Activated CD4-positive, alpha-beta T cell treated with anti-CD3 and anti-CD28 coated beads, Interleukin-2, amount 50 U/mL, for 4 hours (primary cell): Measurements from ENCODE around the gene SPANXN3.
"Not testable (repeated sequence)": the region's sequence is repeated elsewhere in the genome, so short reads cannot be mapped to it uniquely, and the experiment has no call there.

Source experiments
- DNase-seq, 2 experiments: peaks; one replicate each; pipeline ENCODE4 v3.0.0-alpha.2; 2020

The SPANXN3 gene, protein sequence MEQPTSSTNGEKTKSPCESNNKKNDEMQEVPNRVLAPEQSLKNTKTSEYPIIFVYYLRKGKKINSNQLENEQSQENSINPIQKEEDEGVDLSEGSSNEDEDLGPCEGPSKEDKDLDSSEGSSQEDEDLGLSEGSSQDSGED

DNA sequence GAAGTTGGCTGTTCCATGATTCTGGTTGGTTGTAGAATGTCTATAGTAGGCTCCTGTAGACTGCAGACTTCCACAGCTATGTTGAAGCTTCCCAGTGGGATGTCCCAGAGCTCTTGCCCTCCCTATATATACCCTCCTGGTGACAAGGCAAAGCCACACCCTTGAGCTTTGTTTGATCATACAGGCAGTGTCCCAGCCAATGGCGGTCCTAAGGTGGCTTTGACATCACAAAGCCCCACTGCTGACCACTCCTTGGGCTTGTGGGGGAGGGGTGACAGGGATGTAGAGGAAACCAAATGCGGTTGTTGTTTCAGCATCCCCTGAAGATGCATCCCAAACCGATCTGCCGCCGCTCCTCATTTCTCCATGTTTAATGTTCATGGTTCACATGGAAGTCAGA is at the start of gene SPANXN3:
Gene SPANXN3 (minus strand): TSS at position 101 of the 400 bp plus-strand sequence. CDS start 84 bp downstream, at position 17.
- DNase-seq: not testable (repeated sequence)

DNA sequence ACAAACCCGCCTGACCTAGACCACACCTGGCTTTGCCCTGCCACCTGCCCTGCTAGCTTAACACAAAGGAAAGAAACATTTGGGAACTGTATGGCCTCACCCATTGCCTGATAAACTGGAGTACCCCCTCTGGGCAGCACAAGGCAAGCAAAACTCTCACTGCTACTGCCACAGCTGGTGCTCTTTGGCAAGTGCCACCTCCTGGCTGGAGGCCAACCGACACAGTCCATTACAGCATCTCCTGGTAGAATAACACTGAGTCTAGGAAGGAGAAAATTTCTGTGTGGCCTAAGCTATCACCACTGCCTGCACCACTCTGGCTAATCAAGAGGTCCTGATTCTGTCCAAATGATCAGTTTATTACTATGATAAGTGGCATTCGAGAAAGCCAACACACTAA is 18.9 kb upstream of the SPANXN3 start:
- no peak for DNase-seq

DNA sequence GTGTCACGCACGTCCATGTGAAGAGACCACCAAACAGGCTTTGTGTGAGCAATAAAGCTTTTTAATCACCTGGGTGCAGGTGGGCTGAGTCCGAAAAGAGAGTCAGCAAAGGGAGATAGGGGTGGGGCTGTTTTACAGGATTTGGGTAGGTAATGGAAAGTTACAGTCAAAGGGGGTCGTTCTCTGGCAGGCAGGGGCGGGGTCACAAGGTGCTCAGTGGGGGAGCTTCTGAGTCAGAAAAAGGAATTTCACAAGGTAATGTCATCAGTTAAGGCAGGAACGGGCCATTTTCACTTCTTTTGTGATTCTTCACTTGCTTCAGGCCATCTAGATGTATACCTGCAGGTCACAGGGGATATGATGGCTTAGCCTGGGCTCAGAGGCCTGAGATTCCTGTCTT is 15.1 kb downstream of the SPANXN3 start:
- DNase-seq: not testable (repeated sequence)

- DNase-seq: no peak
Observed at GRCh38 chrX:143500751-143501150, 16.5 kb downstream of the SPANXN3 start.

- DNase-seq: no peak
Observed at GRCh38 chrX:143486105-143486504, 31.2 kb downstream of the SPANXN3 start.

DNA sequence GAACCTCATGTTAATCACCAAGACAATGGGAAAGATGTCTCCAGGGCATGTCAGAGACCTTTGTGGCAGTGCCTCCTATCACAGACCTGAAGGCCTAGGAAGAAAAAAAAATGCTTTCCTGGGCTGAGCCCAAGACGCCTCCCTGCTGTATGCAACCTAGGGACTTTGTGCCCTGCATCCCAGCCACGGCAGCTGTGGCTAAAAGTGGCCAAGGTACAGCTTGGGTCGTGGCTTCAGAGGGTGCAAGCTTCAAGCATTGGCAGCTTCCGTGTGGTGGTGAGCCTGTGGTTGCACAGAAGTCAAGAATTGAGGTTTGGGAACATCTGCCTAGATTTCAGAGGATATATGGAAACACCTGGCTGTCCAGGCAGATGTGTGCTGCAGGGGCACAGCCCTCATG is 40.5 kb downstream of the SPANXN3 start:
- no peak for DNase-seq

- DNase-seq: no peak
Observed at GRCh38 chrX:143472347-143472938, 44.8 kb downstream of the SPANXN3 start.

GRCh38 chrX:143466130-143466529 is 51.1 kb downstream of the SPANXN3 start:
- no peak for DNase-seq

GRCh38 chrX:143462696-143463095 is 54.6 kb downstream of the SPANXN3 start:
- no peak for DNase-seq

- DNase-seq: no peak
Observed at GRCh38 chrX:143461606-143462005, 55.7 kb downstream of the SPANXN3 start.
